Fibroblast of lung (primary cell): Measurements from ENCODE around the gene RELA. TPM values are rescaled to one million over a fixed set of nuclear protein-coding genes. Genes with fewer than 3 reads are reported as not detected.

Experiments
- DNase-seq, 2 donors: peaks; one replicate each; pipeline versions ENCODE4 v3.0.0 to v3.0.0-alpha.2; 2010; ENCODE audit warnings: low read depth in 2 of 2
- H2AFZ ChIP-seq: 2 replicates; pipeline ENCODE4 v1.5.1; 2012; ENCODE audit warnings: low read length, control low read depth, inconsistent platforms
- H3K27ac ChIP-seq: 2 replicates; pipeline ENCODE4 v1.5.1; 2011; ENCODE audit warnings: low read length, control low read depth; ENCODE audit not compliant: insufficient read depth
- H3K27me3 ChIP-seq: 2 replicates; pipeline ENCODE4 v1.5.1; 2011; ENCODE audit warnings: mild to moderate bottlenecking, low read length; ENCODE audit not compliant: control insufficient read depth, insufficient read depth
- H3K36me3 ChIP-seq: 2 replicates; pipeline ENCODE4 v1.5.1; 2011; ENCODE audit warnings: low read length; ENCODE audit not compliant: control insufficient read depth, insufficient read depth
- H3K4me1 ChIP-seq: 2 replicates; pipeline ENCODE4 v1.5.1; 2011; ENCODE audit warnings: low read length; ENCODE audit not compliant: control insufficient read depth, insufficient read depth; ENCODE audit errors: extremely low read depth
- H3K4me2 ChIP-seq: 2 replicates; pipeline ENCODE4 v1.5.1; 2011; ENCODE audit warnings: low read length, control low read depth; ENCODE audit not compliant: insufficient read depth; ENCODE audit errors: extremely low read depth
- H3K4me3 ChIP-seq, 4 experiments: fragments of 200-600 bp in 1 of 4; sonication (generic) in 1 of 4; replicated peaks in 1 of 4; 2 replicates each; pipeline ENCODE4 v1.5.1; 2011 to 2016; ENCODE audit warnings: low read length in 4 of 4, low read depth in 3 of 4, mild to moderate bottlenecking in 3 of 4, control low read depth in 2 of 4, inconsistent platforms in 1 of 4, mixed read lengths in 1 of 4; ENCODE audit not compliant: insufficient read depth in 1 of 4; ENCODE audit errors: control extremely low read depth in 1 of 4
- H3K79me2 ChIP-seq: 2 replicates; pipeline ENCODE4 v1.5.1; 2012; ENCODE audit warnings: mild to moderate bottlenecking, low read length, inconsistent platforms; ENCODE audit not compliant: control insufficient read depth, insufficient read depth
- H3K9ac ChIP-seq: 2 replicates; pipeline ENCODE4 v1.5.1; 2011; ENCODE audit warnings: mild to moderate bottlenecking, low read length, control low read depth; ENCODE audit not compliant: insufficient read depth
- H3K9me3 ChIP-seq: 2 replicates; pipeline ENCODE4 v1.5.1; 2012; ENCODE audit warnings: low read depth, low read length; ENCODE audit not compliant: control insufficient read depth, insufficient read depth
- H4K20me1 ChIP-seq: 2 replicates; pipeline ENCODE4 v1.5.1; 2011; ENCODE audit warnings: low read length; ENCODE audit not compliant: control insufficient read depth, insufficient read depth; ENCODE audit errors: extremely low read depth
- CTCF ChIP-seq, 2 donors: IDR thresholded peaks in 1 of 2; conservative IDR thresholded peaks in 1 of 2; 1 replicate in 1 of 2; 2 replicates in 1 of 2; pipeline ENCODE4 v1.5.1; 2011 to 2012; ENCODE audit warnings: low read length in 2 of 2, control low read depth in 1 of 2, inconsistent platforms in 1 of 2, low read depth in 1 of 2, mild to moderate bottlenecking in 1 of 2
- EZH2 ChIP-seq: IDR thresholded peaks from 2 replicates; pipeline ENCODE4 v1.5.1; 2012; ENCODE audit warnings: low read length, control low read depth, mild to moderate bottlenecking; ENCODE audit errors: missing control alignments
- polyA plus RNA-seq, 2 donors: library from polyadenylated mRNA; depleted of rRNA in 1 of 2; stranded (reverse) in 1 of 2; unstranded in 1 of 2; fragments of >200 nt; gene quantifications; 2 replicates each; pipeline ENCODE4 v1.2.1, GENCODE V29; 2011 to 2012; ENCODE audit warnings: missing spikeins in 1 of 2
- total RNA-seq: library from RNA; depleted of rRNA; stranded (reverse); fragments of >200 nt; gene quantifications from 2 replicates; pipeline ENCODE4 v1.2.1, GENCODE V29; 2014

RELA gene
- total and polyA plus RNA-seq, 2 donors (not counting 1 experiment from before 2014, with no cell fraction given): 15.7 to 23.0 TPM

GRCh38 chr11:65655570-65656332 lies 7.0 kb downstream of the RELA start:
- Histone ChIP-seq H2AFZ (no peak overlapping the region), H3K9ac (no peak overlapping the region), H3K79me2 (peaks cover 14% of the 10 kb centered on the region), H4K20me1 (no peaks in the 10 kb centered on the region), H3K4me1 (peaks cover 25% of the 10 kb centered on the region), H3K27me3 (no peaks in the 10 kb centered on the region), H3K4me2 (no peak overlapping the region), H3K4me3 (no peak overlapping the region), H3K27ac (no peak overlapping the region), H3K36me3 (peaks cover 51% of the 10 kb centered on the region), H3K9me3 (no peaks in the 10 kb centered on the region)
- DNase-seq: no peak
- TF ChIP-seq EZH2: no peak
- TF ChIP-seq CTCF (conservative IDR thresholded peaks at IDR 0.05 in 1 of 2, IDR thresholded peaks at IDR 0.05 in 1 of 2; ENCODE audit: low read depth in 1 of 2, low read length in 2 of 2): no peak

- TF ChIP-seq EZH2: no peak
- no peak for TF ChIP-seq CTCF (conservative IDR thresholded peaks at IDR 0.05 in 1 of 2, IDR thresholded peaks at IDR 0.05 in 1 of 2; ENCODE audit: low read depth in 1 of 2, low read length in 2 of 2)
- peaks cover 26% of the 10 kb centered on the region for H3K4me1 ChIP-seq
- H3K79me2 ChIP-seq: peaks cover 6% of the 10 kb centered on the region
- H4K20me1 ChIP-seq: no peaks in the 10 kb centered on the region
- H3K4me3 ChIP-seq: no peak overlapping the region
- H3K9me3 ChIP-seq: no peaks in the 10 kb centered on the region
- H3K27me3 ChIP-seq: no peaks in the 10 kb centered on the region
- no peak overlapping the region for H3K9ac ChIP-seq
- peaks cover 53% of the 10 kb centered on the region for H3K36me3 ChIP-seq
- no peak overlapping the region for H3K27ac ChIP-seq
- no peak for DNase-seq
- H3K4me2 ChIP-seq: no peak overlapping the region
- no peak overlapping the region for H2AFZ ChIP-seq
Measured at GRCh38 chr11:65654375-65655349, 8.1 kb downstream of the RELA start.
